Measurements from ENCODE around the gene LYST.
"Not testable (repeated sequence)": the region's sequence is repeated elsewhere in the genome, so short reads cannot be mapped to it uniquely, and the experiment has no call there.

- not testable (repeated sequence) for TF ChIP-seq CTCF, POLR2A (IDR thresholded peaks at IDR 0.05)
Measured at GRCh38 chr1:235619149-235619548, 247.6 kb downstream of the LYST start.
